Lower leg skin (tissue), 4 donors: ENCODE results near the gene CADM1. TPM values are rescaled to one million over a fixed set of nuclear protein-coding genes. Genes with fewer than 3 reads are reported as not detected.

Experiments
- DNase-seq, 2 donors: peaks; one replicate each; pipeline ENCODE4 v3.0.0-alpha.2; 2019; ENCODE audit warnings: low spot score in 2 of 2
- H3K4me3 ChIP-seq: fragments of 200-600 bp; sonication (generic); 2 replicates; pipeline ENCODE4 v1.5.1; 2017; ENCODE audit warnings: mild to moderate bottlenecking, low read depth; ENCODE audit not compliant: poor library complexity, severe bottlenecking
- CTCF ChIP-seq, 3 donors: fragments of 450-650 bp; IDR thresholded peaks; one replicate each; pipeline ENCODE4 v1.5.1; 2016; ENCODE audit warnings: antibody characterized with exemption in 3 of 3, mild to moderate bottlenecking in 3 of 3, moderate library complexity in 2 of 3
- POLR2A ChIP-seq, 2 donors: fragments of 450-650 bp; IDR thresholded peaks; one replicate each; pipeline ENCODE4 v1.6.1; 2016 to 2017; ENCODE audit warnings: antibody characterized with exemption in 2 of 2, mild to moderate bottlenecking in 1 of 2, moderate library complexity in 1 of 2
- WGBS, 2 donors: methylation state at CpG; one replicate each; pipeline ENCODE4 v1.1.5; 2018; 5-methylcytosine and 5-hydroxymethylcytosine counted together
- intact Hi-C: fragments of 100-400 bp; cut with DNase I; formaldehyde crosslinking; loops from one replicate; pipeline ENCODE4 v1.15.0; 2023; ENCODE audit warnings: low total_unique reads
- total RNA-seq, 4 donors: library from RNA; depleted of rRNA; stranded (reverse); fragments of >200 nt; gene quantifications; one replicate each; pipeline ENCODE4 v1.1.0, GENCODE V29; 2016

Gene CADM1
- total RNA-seq, 4 donors from 2014 or later = 9.4 to 21.4 (median 11.8) TPM

- TF ChIP-seq CTCF (IDR thresholded peaks at IDR 0.05) (no peak), POLR2A (IDR thresholded peaks at IDR 0.05) (no peak)
- WGBS, 2 donors = 56 to 70% methylated on average over 1 of the region's 1 CpG
- no peak overlapping the region for H3K4me3 ChIP-seq
- no peak for DNase-seq
- intact Hi-C loops = loop anchor here (10.0 kb wide), 2 partner anchors 179 to 589 kb away; partner anchors contain the start of gene CADM1
Observed at GRCh38 chr11:115325523-115325922, 178.7 kb downstream of the CADM1 start.

- 41 to 44% methylated on average over 12 of the region's 12 CpGs for WGBS, 2 donors
Observed at GRCh38 chr11:115324581-115325432, 179.4 kb downstream of the CADM1 start.

GRCh38 chr11:115322553-115323203, 181.5 kb downstream of the CADM1 start:
- no peak for TF ChIP-seq POLR2A (IDR thresholded peaks at IDR 0.05)
- TF ChIP-seq CTCF (IDR thresholded peaks at IDR 0.05) = no peak
- DNase-seq = no peak
- WGBS, 2 donors = 90 to 93% methylated on average over 4 of the region's 4 CpGs
- no peak overlapping the region for H3K4me3 ChIP-seq
- intact Hi-C loops = loop anchor here (5.0 to 10.0 kb wide), 3 partner anchors 182 to 955 kb away; partner anchors contain the start of gene CADM1

More at GRCh38 chr11:115324581-115325432, 179.4 kb downstream of the CADM1 start:
- TF ChIP-seq CTCF (IDR thresholded peaks at IDR 0.05) = peak in 1 of 3 donors; percentile 45
- TF ChIP-seq POLR2A (IDR thresholded peaks at IDR 0.05) = no peak
- intact Hi-C loops = loop anchor here (5.0 to 10.0 kb wide), 3 partner anchors 180 to 952 kb away; partner anchors contain the start of gene CADM1
- no peak overlapping the region for H3K4me3 ChIP-seq
- DNase-seq = no peak

GRCh38 chr11:115321605-115322289, 182.5 kb downstream of the CADM1 start:
- intact Hi-C loops = loop anchor here (5.0 to 10.0 kb wide), 3 partner anchors 183 to 956 kb away; partner anchors contain the start of gene CADM1
- DNase-seq = no peak
- WGBS, 2 donors = 81% methylated on average over 6 of the region's 6 CpGs

More at GRCh38 chr11:115321605-115322289, 182.5 kb downstream of the CADM1 start:
- H3K4me3 ChIP-seq = no peak overlapping the region
- no peak for TF ChIP-seq POLR2A (IDR thresholded peaks at IDR 0.05)
- TF ChIP-seq CTCF (IDR thresholded peaks at IDR 0.05) = no peak
